HG03097 (cell line): ENCODE data around the gene ZAP70.

ENCODE experiments used
- ATAC-seq: cut with Tn5 transposase; IDR thresholded peaks from one replicate; pipeline ENCODE4 v1.9.1; 2021; ENCODE audit not compliant: unreplicated experiment, low FRiP score

ZAP70 gene

DNA sequence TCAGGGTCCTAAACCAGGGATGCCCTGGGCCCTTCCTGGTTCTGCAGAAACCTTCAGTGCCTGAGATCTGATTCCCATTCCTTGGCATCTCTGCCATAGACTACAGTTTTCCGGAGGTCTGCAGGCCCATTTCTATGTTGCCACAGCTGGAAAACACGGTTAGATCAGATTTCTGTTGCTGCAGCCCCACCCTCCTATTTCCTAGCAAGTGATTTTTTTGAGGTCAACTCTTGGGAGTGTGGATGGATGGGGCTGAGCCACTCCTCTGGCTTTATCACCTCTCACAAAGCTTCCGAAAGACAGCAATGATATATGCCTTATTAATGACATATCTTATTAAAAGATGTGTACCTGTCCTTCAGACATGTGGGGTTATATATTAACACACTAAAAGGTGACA, 56.3 kb downstream of the ZAP70 start:
- no peak for ATAC-seq

DNA sequence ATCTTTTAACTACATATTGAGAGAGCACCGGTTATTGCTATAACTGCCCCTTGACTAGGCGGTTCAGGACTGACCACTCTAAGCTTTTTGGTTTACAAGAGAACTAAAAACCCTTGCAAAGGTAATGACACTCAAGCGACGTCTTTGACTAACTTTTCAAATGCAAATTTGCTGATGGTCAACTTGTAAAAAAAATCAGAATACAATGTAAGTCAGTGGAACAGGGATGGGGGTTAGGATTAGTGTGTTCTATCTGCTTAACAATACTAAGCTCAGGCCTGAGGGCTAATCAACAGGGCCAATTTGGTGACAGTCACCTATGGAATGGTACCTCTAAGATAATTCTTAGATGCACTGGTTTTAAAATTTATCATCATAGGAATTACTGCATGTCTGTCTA, 57.1 kb downstream of the ZAP70 start:
- no peak for ATAC-seq

DNA sequence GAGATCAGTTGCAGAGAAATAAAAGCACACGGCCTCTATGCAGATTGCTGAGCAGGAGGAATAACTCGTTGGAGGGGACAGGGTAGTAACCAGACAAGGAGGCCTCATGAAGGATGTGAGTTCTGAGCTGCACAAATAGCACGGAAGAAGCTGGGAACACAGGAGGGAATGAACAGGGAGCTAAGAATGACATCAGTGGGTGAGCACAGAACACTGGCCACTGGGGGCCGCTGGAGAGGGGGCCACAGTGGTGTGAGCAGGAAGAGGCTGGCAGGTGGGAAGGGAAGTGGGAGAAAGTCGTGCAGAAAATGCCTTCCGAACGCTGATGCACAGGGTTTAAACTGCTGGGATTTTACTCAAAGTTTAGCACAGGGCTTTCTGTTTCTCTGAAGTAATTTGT, 61.0 kb downstream of the ZAP70 start:
- ATAC-seq: no peak

DNA sequence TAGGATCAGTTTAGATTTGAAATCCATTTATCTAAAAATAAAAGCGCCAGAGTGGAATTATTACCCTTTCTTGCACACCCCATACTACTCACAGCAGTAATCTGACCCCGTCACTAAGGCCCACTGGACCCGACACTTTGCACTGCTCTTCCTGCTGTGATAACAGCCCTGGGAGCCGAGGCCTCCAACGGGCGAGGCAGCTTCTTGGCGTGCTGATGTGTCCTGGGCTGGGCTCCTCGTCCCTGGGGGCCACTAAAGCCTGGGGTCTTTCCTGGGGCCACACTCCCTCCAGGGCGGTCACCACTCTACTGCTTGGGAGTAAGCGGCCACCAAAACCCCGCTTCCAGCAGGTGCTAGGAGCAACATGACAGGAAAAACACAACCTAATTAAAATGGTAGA, 61.7 kb downstream of the ZAP70 start:
- no peak for ATAC-seq

DNA sequence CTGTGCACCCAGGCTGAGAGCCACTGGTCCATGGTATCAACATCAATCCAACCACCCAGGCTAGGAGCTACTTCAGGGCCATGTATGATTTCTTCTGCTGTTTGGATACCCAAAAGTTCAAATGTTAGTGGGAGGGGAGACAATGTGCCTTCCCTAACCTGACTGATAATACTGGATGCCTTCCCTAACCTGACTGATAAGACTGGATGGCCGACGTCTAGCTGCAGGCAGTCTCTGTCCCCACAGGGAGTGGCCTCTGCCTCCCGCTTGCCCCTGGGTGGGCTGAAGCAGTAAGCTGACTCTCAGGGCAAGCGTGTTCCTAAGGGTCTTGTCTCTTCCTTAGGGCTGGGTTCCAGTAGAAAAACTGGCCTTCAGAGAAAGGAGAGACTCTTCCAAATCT, 65.8 kb downstream of the ZAP70 start:
- no peak for ATAC-seq

DNA sequence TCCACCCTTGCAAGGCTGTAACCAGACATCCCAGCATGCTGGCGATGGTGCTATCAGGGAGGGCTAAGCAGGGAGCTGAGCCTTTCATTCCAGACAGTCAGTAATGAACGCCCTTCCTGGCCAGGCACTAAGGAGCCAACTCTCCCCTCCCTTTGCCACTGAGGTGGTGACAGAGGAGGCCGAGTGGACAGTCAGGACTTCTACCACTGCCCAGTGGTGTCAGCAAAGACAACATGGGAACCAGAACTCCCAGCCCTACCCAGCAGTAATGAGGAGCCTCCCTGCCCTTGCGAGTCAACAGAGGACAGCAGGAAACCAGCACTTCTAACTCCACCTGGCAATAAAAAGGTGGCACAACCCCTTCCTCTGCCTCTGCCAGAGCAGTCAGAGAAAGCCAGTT, 68.6 kb downstream of the ZAP70 start:
- no peak for ATAC-seq

DNA sequence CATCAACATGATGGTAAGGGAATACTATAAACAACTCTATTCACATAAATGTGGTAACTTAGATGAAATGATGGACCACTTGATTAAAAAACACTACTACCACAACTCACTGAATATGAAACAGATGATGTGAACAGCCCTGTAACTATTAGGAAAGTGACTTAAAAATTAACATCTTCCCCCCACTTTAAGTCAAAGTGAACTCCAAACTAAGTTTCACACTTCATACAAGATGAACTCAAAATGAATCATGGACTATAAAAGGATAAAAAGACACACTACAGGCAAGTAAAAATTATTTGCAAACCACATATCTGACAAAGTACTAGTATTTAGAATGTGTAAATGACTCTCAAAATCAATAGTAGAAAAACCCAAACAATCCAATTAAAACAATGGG, 71.6 kb downstream of the ZAP70 start:
- no peak for ATAC-seq

DNA sequence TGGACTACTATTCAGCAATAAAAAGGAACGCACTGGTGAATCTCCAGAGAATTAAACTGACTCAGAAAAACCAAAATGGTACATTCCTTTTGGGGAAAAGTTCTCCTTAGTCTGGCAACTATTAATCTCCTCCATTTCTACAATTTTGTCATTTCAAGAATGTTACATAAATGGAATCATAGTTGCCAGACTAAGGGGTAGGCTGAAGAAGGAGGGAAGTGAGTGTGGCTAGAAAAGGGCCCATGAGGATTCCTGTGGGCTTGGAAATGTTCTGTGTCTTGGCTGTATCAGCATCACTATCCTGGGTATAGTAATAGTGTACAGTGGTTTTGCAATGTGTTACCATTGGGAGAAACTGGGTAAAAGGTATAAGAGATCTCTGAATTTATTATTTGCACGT, 72.4 kb downstream of the ZAP70 start:
- ATAC-seq: no peak

DNA sequence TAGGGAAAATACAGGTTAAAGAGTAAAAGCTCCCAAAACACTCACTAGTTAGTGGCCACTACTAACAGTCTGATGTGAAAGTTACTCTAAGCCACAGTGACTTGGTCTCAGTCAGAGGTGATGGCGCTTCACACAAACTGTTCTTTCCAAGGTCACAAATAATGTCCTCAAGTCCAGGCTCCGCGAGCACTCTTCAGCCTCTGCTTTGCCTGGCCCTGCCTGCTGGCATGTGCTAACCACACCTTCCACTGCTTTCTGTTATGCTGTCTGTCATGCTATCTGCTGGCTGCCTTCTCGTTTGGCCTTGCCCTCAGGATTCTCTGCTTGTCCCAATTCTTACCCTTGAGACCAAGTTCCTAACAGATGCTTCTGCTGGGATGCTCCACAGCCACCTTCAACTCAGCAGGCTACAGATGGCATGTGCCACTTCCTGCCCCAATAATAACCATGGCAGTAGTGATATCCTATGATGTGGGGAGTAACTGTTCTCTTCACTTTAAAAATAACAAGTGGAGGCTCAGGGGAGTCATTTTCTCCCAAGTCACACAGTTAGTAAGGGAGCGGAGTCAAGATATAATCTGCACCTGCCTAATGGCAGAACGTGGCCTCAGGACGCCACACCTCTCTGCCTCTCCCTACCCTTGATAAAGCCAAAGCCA, 75.7 kb downstream of the ZAP70 start:
- ATAC-seq: no peak
